Esophagus squamous epithelium (tissue), 5 donors: Measurements from ENCODE around the gene CLDN2. TPM values are rescaled to one million over a fixed set of nuclear protein-coding genes. Genes with fewer than 3 reads are reported as not detected.

ENCODE experiments used
- DNase-seq: peaks from one replicate; lab custom pipeline; 2025; lab: John Stamatoyannopoulos, UW
- H3K27ac ChIP-seq, 4 donors: fragments of 200-600 bp; sonication (generic); one replicate each; pipeline ENCODE4 v1.5.1; 2016 to 2019; ENCODE audit warnings: mild to moderate bottlenecking in 1 of 4
- H3K27me3 ChIP-seq, 4 donors: fragments of 200-600 bp; sonication (generic); 1 replicate in 3 of 4; 2 replicates in 1 of 4; pipeline versions ENCODE4 v1.5.1 to v1.6.0; 2017 to 2021; ENCODE audit warnings: antibody characterized with exemption in 1 of 4
- H3K36me3 ChIP-seq, 3 donors: fragments of 200-600 bp; sonication (generic); one replicate each; pipeline ENCODE4 v1.5.1; 2016 to 2019
- H3K4me1 ChIP-seq, 3 donors: fragments of 200-600 bp; sonication (generic); one replicate each; pipeline ENCODE4 v1.5.1; 2017 to 2019
- H3K4me3 ChIP-seq, 4 donors: fragments of 200-600 bp; sonication (generic); 1 replicate in 3 of 4; 2 replicates in 1 of 4; pipeline ENCODE4 v1.5.1; 2016 to 2019; ENCODE audit warnings: mild to moderate bottlenecking in 2 of 4, moderate library complexity in 1 of 4
- H3K9me3 ChIP-seq, 3 donors: fragments of 200-600 bp; sonication (generic); one replicate each; pipeline ENCODE4 v1.5.1; 2016 to 2019
- CTCF ChIP-seq, 6 experiments: fragments of 450-650 bp in 4 of 6; fragments of 200-600 bp in 2 of 6; sonication (generic) in 2 of 6; IDR thresholded peaks; one replicate each; pipeline ENCODE4 v1.5.1; 2016 to 2019; ENCODE audit warnings: antibody characterized with exemption in 6 of 6, mild to moderate bottlenecking in 4 of 6, moderate library complexity in 4 of 6
- POLR2A ChIP-seq, 4 donors: fragments of 450-650 bp; IDR thresholded peaks; one replicate each; pipeline ENCODE4 v1.6.1; 2017; ENCODE audit warnings: antibody characterized with exemption in 4 of 4, mild to moderate bottlenecking in 4 of 4, moderate library complexity in 3 of 4
- WGBS, 2 donors: methylation state at CpG; one replicate each; pipeline ENCODE4 v1.1.5; 2018; 5-methylcytosine and 5-hydroxymethylcytosine counted together
- intact Hi-C: fragments of 100-400 bp; cut with DNase I; formaldehyde crosslinking; loops from one replicate; pipeline ENCODE4 v1.15.0; 2022
- total RNA-seq, 4 donors: library from RNA; depleted of rRNA; stranded (reverse); fragments of >200 nt; gene quantifications; one replicate each; pipeline ENCODE4 v1.1.0, GENCODE V29; 2016
- donor health status: DM: yes; HTN: yes; CAD: no.

CLDN2 gene
- total RNA-seq, 4 donors from 2014 or later: not detected

- peaks cover 0 to 9% (median 0%) of the 10 kb centered on the region in 3 donors for H3K36me3 ChIP-seq
- no peak for DNase-seq
- no peaks in the 10 kb centered on the region for H3K27me3 ChIP-seq
- intact Hi-C loops: no loop called here
- H3K9me3 ChIP-seq: no peaks in the 10 kb centered on the region
- TF ChIP-seq POLR2A (IDR thresholded peaks at IDR 0.05) (no peak), CTCF (IDR thresholded peaks at IDR 0.05) (no peak)
- H3K4me3 ChIP-seq: no peak overlapping the region
- H3K4me1 ChIP-seq: no peaks in the 10 kb centered on the region
- H3K27ac ChIP-seq: no peak overlapping the region
- WGBS, 2 donors: 47 to 82% methylated on average over 1 of the region's 1 CpG
Measured at GRCh38 chrX:106936246-106936645, 16.0 kb downstream of the CLDN2 start.

GRCh38 chrX:106939566-106939965 lies 19.4 kb downstream of the CLDN2 start:
- H3K36me3 ChIP-seq: peaks cover 0 to 26% (median 0%) of the 10 kb centered on the region in 3 donors
- no peaks in the 10 kb centered on the region for H3K9me3 ChIP-seq
- H3K27ac ChIP-seq: no peak overlapping the region
- intact Hi-C loops: no loop called here
- TF ChIP-seq CTCF (IDR thresholded peaks at IDR 0.05) (no peak), POLR2A (IDR thresholded peaks at IDR 0.05) (no peak)
- no peak overlapping the region for H3K4me3 ChIP-seq
- 83 to 86% methylated on average over 1 to 3 of the region's 3 CpGs for WGBS, 2 donors
- no peaks in the 10 kb centered on the region for H3K27me3 ChIP-seq
- no peak for DNase-seq
- H3K4me1 ChIP-seq: no peaks in the 10 kb centered on the region

- Histone ChIP-seq H3K36me3 (peaks cover 0 to 26% (median 0%) of the 10 kb centered on the region in 3 donors), H3K4me3 (no peak overlapping the region), H3K9me3 (no peaks in the 10 kb centered on the region), H3K27me3 (no peaks in the 10 kb centered on the region), H3K4me1 (no peaks in the 10 kb centered on the region), H3K27ac (no peak overlapping the region)
- no peak for TF ChIP-seq POLR2A (IDR thresholded peaks at IDR 0.05)
- no peak for TF ChIP-seq CTCF (IDR thresholded peaks at IDR 0.05)
- intact Hi-C loops: no loop called here
- WGBS, 2 donors: 80 to 95% methylated on average over 1 of the region's 1 CpG
- no peak for DNase-seq
Measured at GRCh38 chrX:106940068-106940467, 19.9 kb downstream of the CLDN2 start.

- Histone ChIP-seq H3K36me3 (peaks cover 0 to 15% (median 0%) of the 10 kb centered on the region in 3 donors), H3K4me1 (no peaks in the 10 kb centered on the region), H3K27ac (no peak overlapping the region), H3K27me3 (no peaks in the 10 kb centered on the region), H3K4me3 (no peak overlapping the region), H3K9me3 (no peaks in the 10 kb centered on the region)
- no peak for DNase-seq
- no peak for TF ChIP-seq CTCF (IDR thresholded peaks at IDR 0.05)
- TF ChIP-seq POLR2A (IDR thresholded peaks at IDR 0.05): no peak
- intact Hi-C loops: no loop called here
- WGBS, 2 donors: 78 to 79% methylated on average over 2 to 3 of the region's 3 CpGs
Measured at GRCh38 chrX:106946464-106946863, 26.3 kb downstream of the CLDN2 start.

- no peaks in the 10 kb centered on the region for H3K27me3 ChIP-seq
- WGBS, 2 donors: 23 to 75% methylated on average over 3 of the region's 3 CpGs
- intact Hi-C loops: no loop called here
- DNase-seq: no peak
- no peak for TF ChIP-seq POLR2A (IDR thresholded peaks at IDR 0.05)
- no peak for TF ChIP-seq CTCF (IDR thresholded peaks at IDR 0.05)
- H3K27ac ChIP-seq: no peak overlapping the region
- no peaks in the 10 kb centered on the region for H3K4me1 ChIP-seq
- peaks cover 0 to 2% (median 0%) of the 10 kb centered on the region in 3 donors for H3K36me3 ChIP-seq
- H3K9me3 ChIP-seq: no peaks in the 10 kb centered on the region
- no peak overlapping the region for H3K4me3 ChIP-seq
Measured at GRCh38 chrX:106948641-106949040, 28.4 kb downstream of the CLDN2 start.
